GM10266 (cell line): Measurements from ENCODE around the gene MYLK.

Experiments
- DNase-seq: peaks from one replicate; pipeline ENCODE4 v3.0.0; 2012; ENCODE audit errors: extremely low spot score
- CTCF ChIP-seq: IDR thresholded peaks from 2 replicates; pipeline ENCODE4 v1.5.1; 2012; ENCODE audit warnings: mild to moderate bottlenecking, low read depth; ENCODE audit not compliant: control insufficient read depth, insufficient read depth; ENCODE audit errors: missing control alignments

MYLK gene

GRCh38 chr3:123884203-123884831 lies at the start of gene MYLK:
TSS of gene MYLK (minus strand) at chr3:123884332. CDS start at chr3:123793841, 90,491 bp downstream.
- DNase-seq, result peak; percentile 86
- no peak for TF ChIP-seq CTCF

GRCh38 chr3:123930445-123930844 lies 46.3 kb upstream of the MYLK start:
- no peak for TF ChIP-seq CTCF
- DNase-seq, result no peak

- no peak for TF ChIP-seq CTCF
- no peak for DNase-seq
Observed at GRCh38 chr3:123929325-123929724, 45.2 kb upstream of the MYLK start.

GRCh38 chr3:123926396-123926795 lies 42.3 kb upstream of the MYLK start:
- no peak for DNase-seq
- TF ChIP-seq CTCF, result no peak

- no peak for TF ChIP-seq CTCF
- no peak for DNase-seq
Observed at GRCh38 chr3:123920868-123921267, 36.7 kb upstream of the MYLK start.

- DNase-seq, result no peak
- no peak for TF ChIP-seq CTCF
Observed at GRCh38 chr3:123920383-123920782, 36.3 kb upstream of the MYLK start.

GRCh38 chr3:123919353-123919752 lies 35.2 kb upstream of the MYLK start:
- no peak for TF ChIP-seq CTCF
- DNase-seq, result no peak
